ENCODE data around the gene CFD.
"Not testable (repeated sequence)": the region's sequence is repeated elsewhere in the genome, so short reads cannot be mapped to it uniquely, and the experiment has no call there.

The CFD gene

DNA sequence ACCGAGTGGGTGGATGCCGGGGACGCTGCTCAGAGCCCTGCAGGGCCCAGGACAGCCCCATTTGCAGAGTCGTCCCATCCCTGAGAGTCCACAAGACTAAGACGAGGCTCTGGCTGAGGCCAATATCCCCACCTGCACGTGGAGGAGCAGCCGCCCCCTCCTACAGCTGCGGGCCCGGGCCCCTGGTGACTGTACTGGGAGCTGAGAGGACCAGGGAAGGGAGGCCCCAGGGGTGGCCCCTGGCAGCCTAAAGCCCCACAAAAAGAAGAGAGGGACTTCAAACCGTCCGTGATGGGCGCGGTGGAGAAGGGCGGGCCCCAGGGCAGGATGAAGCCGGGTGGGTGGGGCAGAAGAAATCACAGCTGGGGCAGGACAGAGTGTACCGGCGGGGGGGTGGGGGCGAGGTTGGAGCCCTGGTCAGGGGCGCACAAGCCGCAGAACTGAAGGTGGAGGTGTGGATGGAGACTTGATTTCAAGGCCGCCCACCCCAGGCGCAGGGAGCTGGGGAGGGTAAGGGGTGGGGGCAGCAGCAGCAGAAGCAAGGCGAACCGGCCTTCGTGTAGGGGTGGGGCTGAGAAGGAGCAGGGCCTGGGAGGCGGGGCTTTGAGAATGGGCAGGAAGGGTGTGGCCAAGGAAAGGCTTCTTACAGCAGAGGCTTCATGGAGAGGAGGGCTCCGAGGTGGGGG, 12.9 kb downstream of the CFD start:
- peak overlapping the region; percentile 88 to 97 for H3K27ac ChIP-seq (ENCODE audit: low read depth in 2 of 2, low read length in 2 of 2)
- H3K4me3 ChIP-seq (ENCODE audit: low read length in 2 of 2), result peak overlapping the region in 1 of 2 donors; percentile 64
- no peaks in the 10 kb centered on the region for H3K9me3 ChIP-seq (ENCODE audit: control insufficient read depth in 2 of 2, low read length in 2 of 2)
- H3K27me3 ChIP-seq (ENCODE audit: control insufficient read depth in 2 of 2, insufficient read depth in 2 of 2, low read length in 2 of 2), result no peaks in the 10 kb centered on the region
- H3K4me1 ChIP-seq (ENCODE audit: control insufficient read depth in 2 of 2, insufficient read depth in 2 of 2, low read length in 2 of 2), result peaks cover 11 to 20% of the 10 kb centered on the region in 2 donors
- H3K36me3 ChIP-seq (ENCODE audit: control insufficient read depth in 2 of 2, insufficient read depth in 2 of 2, low read length in 2 of 2), result peaks cover 16 to 18% of the 10 kb centered on the region in 2 donors
- peak overlapping the region; percentile 56 to 76 for H3K9ac ChIP-seq (ENCODE audit: low read depth in 1 of 2, low read length in 2 of 2)

DNA sequence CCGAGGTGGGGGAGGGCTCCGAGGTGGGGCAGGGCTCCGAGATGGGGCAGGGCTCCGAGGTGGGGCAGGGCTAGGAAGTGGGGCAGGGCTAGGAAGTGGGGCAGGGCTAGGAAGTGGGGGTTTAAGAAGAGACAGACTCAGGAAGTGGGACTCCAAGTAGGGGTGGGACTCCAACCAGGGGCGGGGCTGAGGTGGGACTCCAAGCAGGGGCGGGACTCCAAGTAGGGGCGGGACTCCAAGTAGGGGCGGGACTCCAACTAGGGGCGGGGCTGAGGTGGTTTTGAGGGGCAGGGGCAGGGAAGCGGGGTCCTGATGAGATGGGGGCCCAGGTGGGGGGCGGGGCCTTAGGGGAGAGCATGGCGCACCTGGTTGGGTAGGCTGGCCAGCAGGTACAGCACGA, 13.6 kb downstream of the CFD start:
- Histone ChIP-seq H3K36me3 (ENCODE audit: control insufficient read depth in 2 of 2, insufficient read depth in 2 of 2, low read length in 2 of 2) (peaks cover 13 to 14% of the 10 kb centered on the region in 2 donors), H3K4me3 (ENCODE audit: low read length in 2 of 2) (no peak overlapping the region), H3K27ac (ENCODE audit: low read depth in 2 of 2, low read length in 2 of 2) (peak overlapping the region; percentile 88 to 97), H3K27me3 (ENCODE audit: control insufficient read depth in 2 of 2, insufficient read depth in 2 of 2, low read length in 2 of 2) (no peaks in the 10 kb centered on the region), H3K9ac (ENCODE audit: low read depth in 1 of 2, low read length in 2 of 2) (no peak overlapping the region), H3K9me3 (ENCODE audit: control insufficient read depth in 2 of 2, low read length in 2 of 2) (no peaks in the 10 kb centered on the region), H3K4me1 (ENCODE audit: control insufficient read depth in 2 of 2, insufficient read depth in 2 of 2, low read length in 2 of 2) (peaks cover 11 to 20% of the 10 kb centered on the region in 2 donors)

DNA sequence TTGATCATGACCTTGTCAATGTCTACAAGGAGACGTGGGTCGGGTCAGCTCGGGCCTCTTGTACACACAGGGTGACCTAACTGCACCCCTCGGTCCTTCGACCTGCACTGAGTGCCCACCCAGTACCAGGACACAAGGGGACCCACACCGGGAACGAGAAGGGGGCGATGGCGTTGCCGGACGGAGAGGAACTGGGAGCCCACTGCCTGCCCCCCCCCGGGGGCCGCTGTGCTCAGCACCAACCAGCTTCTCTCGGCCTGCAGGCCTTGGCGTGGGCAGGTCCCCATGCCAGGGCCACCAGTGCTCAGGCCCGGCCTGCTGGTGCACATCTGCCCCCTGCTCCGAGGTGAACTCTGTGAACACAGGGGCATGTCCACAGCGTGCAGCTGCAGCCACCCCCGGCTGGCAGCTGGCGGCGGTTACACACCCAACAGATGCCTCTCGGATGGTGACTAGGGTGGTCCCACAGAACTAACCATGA, 14.1 kb downstream of the CFD start:
- no peak overlapping the region for H3K9ac ChIP-seq (ENCODE audit: low read depth in 1 of 2, low read length in 2 of 2)
- peak overlapping the region; percentile 88 to 97 for H3K27ac ChIP-seq (ENCODE audit: low read depth in 2 of 2, low read length in 2 of 2)
- H3K27me3 ChIP-seq (ENCODE audit: control insufficient read depth in 2 of 2, insufficient read depth in 2 of 2, low read length in 2 of 2), result no peaks in the 10 kb centered on the region
- H3K4me3 ChIP-seq (ENCODE audit: low read length in 2 of 2), result no peak overlapping the region
- no peaks in the 10 kb centered on the region for H3K9me3 ChIP-seq (ENCODE audit: control insufficient read depth in 2 of 2, low read length in 2 of 2)
- peaks cover 10% of the 10 kb centered on the region in 2 donors for H3K36me3 ChIP-seq (ENCODE audit: control insufficient read depth in 2 of 2, insufficient read depth in 2 of 2, low read length in 2 of 2)
- H3K4me1 ChIP-seq (ENCODE audit: control insufficient read depth in 2 of 2, insufficient read depth in 2 of 2, low read length in 2 of 2), result peaks cover 11 to 18% of the 10 kb centered on the region in 2 donors

DNA sequence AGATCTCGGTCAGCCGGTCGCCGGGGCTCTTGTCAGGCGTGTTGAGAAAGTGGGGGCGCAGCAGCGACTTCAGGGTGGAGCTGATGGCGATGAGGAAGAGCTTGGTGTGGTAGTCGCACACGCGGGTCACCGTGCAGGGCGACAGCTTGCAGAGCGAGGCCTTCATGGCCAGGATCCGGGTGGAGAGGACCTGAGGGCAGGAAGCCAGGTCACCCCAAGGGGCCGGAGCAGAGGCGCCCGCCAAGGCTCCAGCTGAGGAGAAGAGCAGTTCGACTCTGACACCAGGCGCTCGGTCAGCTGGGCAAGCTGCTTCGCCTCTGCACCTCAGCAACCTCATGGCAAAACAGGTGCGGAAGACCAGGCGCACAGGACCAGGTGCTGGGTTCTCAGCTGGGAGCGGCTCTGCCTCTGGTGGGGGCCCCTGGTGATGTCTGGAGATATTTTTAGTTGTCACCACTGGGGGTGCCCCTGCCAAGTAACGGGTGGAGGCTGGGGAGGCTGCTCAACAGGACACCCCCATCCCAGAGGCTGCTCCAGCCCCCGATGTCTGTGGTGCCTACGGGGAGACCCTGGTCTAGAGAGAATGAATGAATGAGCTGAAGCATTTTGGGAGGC, 15.9 kb downstream of the CFD start:
- Histone ChIP-seq H3K4me1 (ENCODE audit: control insufficient read depth in 2 of 2, insufficient read depth in 2 of 2, low read length in 2 of 2) (peaks cover 7 to 8% of the 10 kb centered on the region in 2 donors), H3K9me3 (ENCODE audit: control insufficient read depth in 2 of 2, low read length in 2 of 2) (no peaks in the 10 kb centered on the region), H3K9ac (ENCODE audit: low read depth in 1 of 2, low read length in 2 of 2) (no peak overlapping the region), H3K27ac (ENCODE audit: low read depth in 2 of 2, low read length in 2 of 2) (no peak overlapping the region), H3K27me3 (ENCODE audit: control insufficient read depth in 2 of 2, insufficient read depth in 2 of 2, low read length in 2 of 2) (no peaks in the 10 kb centered on the region), H3K4me3 (ENCODE audit: low read length in 2 of 2) (no peak overlapping the region), H3K36me3 (ENCODE audit: control insufficient read depth in 2 of 2, insufficient read depth in 2 of 2, low read length in 2 of 2) (peaks cover 10 to 16% of the 10 kb centered on the region in 2 donors)

DNA sequence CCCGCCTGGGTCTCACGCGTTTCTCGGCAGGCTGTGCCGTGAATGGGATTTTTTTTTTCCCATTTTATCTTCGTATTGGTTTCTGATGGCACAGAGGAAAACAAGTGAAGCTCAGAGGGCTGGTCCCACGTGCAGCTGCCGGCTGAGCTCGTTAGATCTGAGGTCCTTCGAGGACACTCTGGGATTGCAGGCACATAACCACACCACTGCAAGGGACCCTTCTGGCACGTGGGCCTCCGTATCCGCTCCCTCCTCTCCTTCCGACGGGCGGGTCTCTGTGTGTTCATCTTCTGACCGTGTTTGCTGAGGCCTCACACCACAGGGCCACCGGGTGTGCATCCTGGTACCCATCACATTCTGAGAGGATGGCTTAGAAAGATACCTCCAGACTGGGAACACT, 16.6 kb downstream of the CFD start:
- Histone ChIP-seq H3K4me1 (ENCODE audit: control insufficient read depth in 2 of 2, insufficient read depth in 2 of 2, low read length in 2 of 2) (peaks cover 7 to 8% of the 10 kb centered on the region in 2 donors), H3K36me3 (ENCODE audit: control insufficient read depth in 2 of 2, insufficient read depth in 2 of 2, low read length in 2 of 2) (peaks cover 12 to 19% of the 10 kb centered on the region in 2 donors), H3K4me3 (ENCODE audit: low read length in 2 of 2) (no peak overlapping the region), H3K9ac (ENCODE audit: low read depth in 1 of 2, low read length in 2 of 2) (no peak overlapping the region), H3K9me3 (ENCODE audit: control insufficient read depth in 2 of 2, low read length in 2 of 2) (no peaks in the 10 kb centered on the region), H3K27me3 (ENCODE audit: control insufficient read depth in 2 of 2, insufficient read depth in 2 of 2, low read length in 2 of 2) (no peaks in the 10 kb centered on the region), H3K27ac (ENCODE audit: low read depth in 2 of 2, low read length in 2 of 2) (no peak overlapping the region)

DNA sequence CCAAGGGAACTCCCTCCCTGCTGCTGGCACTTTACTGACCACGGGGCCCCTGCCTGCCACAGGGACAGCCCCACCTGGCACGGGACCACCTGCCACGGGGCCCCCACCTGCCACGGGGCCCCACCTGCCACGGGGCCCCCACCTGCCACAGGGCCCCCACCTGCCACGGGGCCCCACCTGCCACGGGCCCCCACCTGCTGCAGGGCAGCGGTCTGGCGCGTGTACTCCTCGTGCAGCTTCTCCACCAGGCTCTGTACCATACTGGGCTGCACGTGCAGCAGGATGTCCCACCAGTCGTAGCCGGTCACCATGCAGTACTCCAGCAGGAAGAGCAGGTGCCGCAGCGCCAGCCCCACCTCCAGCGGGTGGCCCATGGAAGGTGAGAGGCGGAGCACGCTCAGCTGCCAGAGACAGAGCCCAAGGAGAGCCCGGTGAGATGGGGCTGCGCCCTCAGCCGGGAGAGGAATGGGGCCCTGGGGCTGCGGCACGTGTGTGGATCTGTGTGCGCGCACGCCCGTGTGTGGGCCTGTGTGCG, 17.4 kb downstream of the CFD start:
- Histone ChIP-seq H3K4me1 (ENCODE audit: control insufficient read depth in 2 of 2, insufficient read depth in 2 of 2, low read length in 2 of 2) (peaks cover 5 to 7% of the 10 kb centered on the region in 2 donors), H3K9me3 (ENCODE audit: control insufficient read depth in 2 of 2, low read length in 2 of 2) (no peaks in the 10 kb centered on the region), H3K27ac (ENCODE audit: low read depth in 2 of 2, low read length in 2 of 2) (no peak overlapping the region), H3K9ac (ENCODE audit: low read depth in 1 of 2, low read length in 2 of 2) (no peak overlapping the region), H3K36me3 (ENCODE audit: control insufficient read depth in 2 of 2, insufficient read depth in 2 of 2, low read length in 2 of 2) (peaks cover 20 to 27% of the 10 kb centered on the region in 2 donors), H3K4me3 (ENCODE audit: low read length in 2 of 2) (no peak overlapping the region), H3K27me3 (ENCODE audit: control insufficient read depth in 2 of 2, insufficient read depth in 2 of 2, low read length in 2 of 2) (no peaks in the 10 kb centered on the region)

DNA sequence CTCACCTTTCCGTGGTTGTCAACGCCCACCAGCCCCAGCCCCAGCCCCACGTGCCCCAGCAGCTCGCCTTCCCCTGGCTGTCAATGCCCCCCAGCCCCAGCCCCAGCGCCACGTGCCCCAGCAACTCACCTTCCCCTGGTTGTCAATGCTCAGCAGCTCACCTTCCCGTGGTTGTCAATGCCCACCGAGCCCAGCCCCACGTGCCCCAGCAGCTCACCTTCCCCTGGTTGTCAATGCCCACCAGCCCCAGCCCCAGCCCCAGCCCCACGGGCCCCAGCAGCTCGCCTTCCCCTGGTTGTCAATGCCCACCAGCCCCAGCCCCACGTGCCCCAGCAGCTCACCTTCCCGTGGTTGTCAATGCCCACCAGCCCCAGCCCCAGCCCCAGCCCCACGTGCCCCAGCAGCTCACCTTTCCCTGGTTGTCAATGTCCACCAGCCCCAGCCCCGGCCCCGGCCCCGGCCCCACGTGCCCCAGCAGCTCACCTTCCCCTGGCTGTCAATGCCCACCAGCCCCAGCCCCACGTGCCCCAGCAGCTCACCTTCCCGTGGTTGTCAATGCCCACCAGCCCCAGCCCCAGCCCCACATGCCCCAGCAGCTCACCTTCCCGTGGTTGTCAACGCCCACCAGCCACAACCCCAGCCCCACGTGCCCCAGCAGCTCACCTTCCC, 18.7 kb downstream of the CFD start:
- H3K4me3 ChIP-seq (ENCODE audit: low read length in 2 of 2); H3K9me3 ChIP-seq (ENCODE audit: control insufficient read depth in 2 of 2, low read length in 2 of 2): not testable (repeated sequence)

DNA sequence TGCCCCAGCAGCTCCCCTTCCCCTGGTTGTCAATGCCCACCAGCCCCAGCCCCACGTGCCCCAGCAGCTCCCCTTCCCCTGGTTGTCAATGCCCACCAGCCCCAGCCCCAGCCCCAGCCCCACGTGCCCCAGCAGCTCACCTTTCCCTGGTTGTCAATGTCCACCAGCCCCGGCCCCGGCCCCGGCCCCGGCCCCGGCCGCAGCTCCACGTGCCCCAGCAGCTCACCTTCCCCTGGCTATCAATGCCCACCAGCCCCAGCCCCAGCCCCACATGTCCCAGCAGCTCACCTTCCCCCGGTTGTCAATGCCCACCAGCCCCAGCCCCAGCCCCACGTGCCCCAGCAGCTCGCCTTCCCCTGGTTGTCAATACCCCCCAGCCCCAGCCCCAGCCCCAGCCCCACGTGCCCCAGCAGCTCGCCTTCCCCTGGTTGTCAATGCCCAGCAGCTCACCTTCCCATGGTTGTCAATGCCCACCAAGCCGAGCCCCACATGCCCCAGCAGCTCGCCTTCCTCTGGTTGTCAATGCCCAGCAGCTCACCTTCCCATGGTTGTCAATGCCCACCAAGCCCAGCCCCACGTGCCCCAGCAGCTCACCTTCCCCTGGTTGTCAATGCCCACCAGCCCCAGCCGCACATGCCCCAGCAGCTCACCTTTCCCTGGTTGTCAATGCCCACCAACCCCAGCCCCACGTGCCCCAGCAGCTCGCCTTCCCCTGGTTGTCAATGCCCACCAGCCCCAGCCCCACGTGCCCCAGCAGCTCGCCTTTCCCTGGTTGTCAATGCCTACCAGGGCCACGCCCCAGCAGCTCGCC, 19.5 kb downstream of the CFD start:
- H3K9ac ChIP-seq (ENCODE audit: low read depth in 1 of 2, low read length in 2 of 2); H3K27me3 ChIP-seq (ENCODE audit: control insufficient read depth in 2 of 2, insufficient read depth in 2 of 2, low read length in 2 of 2); H3K4me3 ChIP-seq (ENCODE audit: low read length in 2 of 2); H3K27ac ChIP-seq (ENCODE audit: low read depth in 2 of 2, low read length in 2 of 2); H3K4me1 ChIP-seq (ENCODE audit: control insufficient read depth in 2 of 2, insufficient read depth in 2 of 2, low read length in 2 of 2); H3K9me3 ChIP-seq (ENCODE audit: control insufficient read depth in 2 of 2, low read length in 2 of 2): not testable (repeated sequence)
- peaks cover 28 to 44% of the 10 kb centered on the region in 2 donors for H3K36me3 ChIP-seq (ENCODE audit: control insufficient read depth in 2 of 2, insufficient read depth in 2 of 2, low read length in 2 of 2)

More for the DNA sequence above, 18.7 kb downstream of the CFD start:
- not testable (repeated sequence) for H3K27ac ChIP-seq (ENCODE audit: low read depth in 2 of 2, low read length in 2 of 2); H3K9ac ChIP-seq (ENCODE audit: low read depth in 1 of 2, low read length in 2 of 2); H3K27me3 ChIP-seq (ENCODE audit: control insufficient read depth in 2 of 2, insufficient read depth in 2 of 2, low read length in 2 of 2); H3K4me1 ChIP-seq (ENCODE audit: control insufficient read depth in 2 of 2, insufficient read depth in 2 of 2, low read length in 2 of 2)
- peaks cover 28 to 38% of the 10 kb centered on the region in 2 donors for H3K36me3 ChIP-seq (ENCODE audit: control insufficient read depth in 2 of 2, insufficient read depth in 2 of 2, low read length in 2 of 2)

DNA sequence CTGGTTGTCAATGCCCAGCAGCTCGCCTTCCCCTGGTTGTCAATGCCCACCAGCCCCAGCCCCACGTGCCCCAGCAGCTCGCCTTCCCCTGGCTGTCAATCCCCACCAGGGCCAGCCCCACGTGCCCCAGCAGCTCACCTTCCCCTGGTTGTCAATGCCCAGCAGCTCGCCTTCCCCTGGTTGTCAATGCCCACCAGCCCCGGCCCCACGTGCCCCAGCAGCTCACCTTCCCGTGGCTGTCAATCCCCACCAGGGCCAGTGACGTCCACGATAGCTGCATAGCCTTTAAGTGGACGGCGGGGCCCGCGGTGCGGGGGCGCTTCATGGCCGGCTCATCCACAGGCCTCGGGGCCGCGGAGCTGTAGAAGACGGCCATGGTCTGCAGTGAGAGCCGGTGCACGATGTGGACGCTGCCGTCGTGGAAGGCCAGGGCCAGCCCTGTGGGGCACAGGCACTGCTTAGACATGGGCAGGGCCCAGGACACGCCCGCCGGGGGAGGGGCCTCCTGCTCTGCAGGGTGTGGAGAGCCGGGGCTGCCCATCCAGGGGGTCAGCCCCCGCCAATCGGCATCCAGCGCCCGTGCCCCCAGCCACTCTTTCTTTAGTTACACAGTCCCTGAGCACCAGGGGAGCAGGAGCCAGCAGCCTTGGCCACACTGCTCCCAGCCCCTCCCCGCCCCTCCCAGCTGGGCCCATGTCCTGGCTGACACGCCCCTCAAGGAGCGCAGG, 20.4 kb downstream of the CFD start:
- no peaks in the 10 kb centered on the region for H3K4me1 ChIP-seq (ENCODE audit: control insufficient read depth in 2 of 2, insufficient read depth in 2 of 2, low read length in 2 of 2)
- no peak overlapping the region for H3K4me3 ChIP-seq (ENCODE audit: low read length in 2 of 2)
- no peaks in the 10 kb centered on the region for H3K9me3 ChIP-seq (ENCODE audit: control insufficient read depth in 2 of 2, low read length in 2 of 2)
- peaks cover 28 to 46% of the 10 kb centered on the region in 2 donors for H3K36me3 ChIP-seq (ENCODE audit: control insufficient read depth in 2 of 2, insufficient read depth in 2 of 2, low read length in 2 of 2)
- H3K27me3 ChIP-seq (ENCODE audit: control insufficient read depth in 2 of 2, insufficient read depth in 2 of 2, low read length in 2 of 2), result no peaks in the 10 kb centered on the region
- no peak overlapping the region for H3K27ac ChIP-seq (ENCODE audit: low read depth in 2 of 2, low read length in 2 of 2)
- H3K9ac ChIP-seq (ENCODE audit: low read depth in 1 of 2, low read length in 2 of 2), result no peak overlapping the region

All from mucosa of rectum (tissue), 2 donors.